CD14-positive monocyte (primary cell): Measurements from ENCODE around the gene WDFY3. TPM values are rescaled to one million over a fixed set of nuclear protein-coding genes. Genes with fewer than 3 reads are reported as not detected.

ENCODE experiments used
- DNase-seq, 3 donors: peaks; one replicate each; pipeline ENCODE4 v3.0.0-alpha.2; 2011 to 2022
- H2AFZ ChIP-seq: 2 replicates; pipeline ENCODE4 v1.6.0; 2012; ENCODE audit warnings: mild to moderate bottlenecking, low read depth, low read length, inconsistent platforms; ENCODE audit not compliant: insufficient read depth, poor library complexity, severe bottlenecking
- H3K27ac ChIP-seq, 2 donors: 1 replicate in 1 of 2; 2 replicates in 1 of 2; pipeline ENCODE4 v1.5.1; 2012 to 2013; ENCODE audit warnings: low read length in 2 of 2, control low read depth in 1 of 2, inconsistent platforms in 1 of 2, low read depth in 1 of 2, mild to moderate bottlenecking in 1 of 2
- H3K27me3 ChIP-seq, 2 donors: one replicate each; pipeline versions ENCODE4 v1.6.0 to v1.6.1; 2011 to 2013; ENCODE audit warnings: low read length in 2 of 2; ENCODE audit not compliant: control insufficient read depth in 2 of 2, insufficient read depth in 2 of 2
- H3K36me3 ChIP-seq, 2 donors: replicated peaks in 1 of 2; 1 replicate in 1 of 2; 2 replicates in 1 of 2; pipeline versions ENCODE4 v1.5.1 to v1.6.1; 2012 to 2013; ENCODE audit warnings: low read length in 2 of 2, control low read depth in 1 of 2, inconsistent platforms in 1 of 2, mild to moderate bottlenecking in 1 of 2; ENCODE audit not compliant: insufficient read depth in 2 of 2, control insufficient read depth in 1 of 2
- H3K4me1 ChIP-seq, 2 donors: 1 replicate in 1 of 2; 2 replicates in 1 of 2; pipeline versions ENCODE4 v1.5.1 to v1.6.1; 2012 to 2013; ENCODE audit warnings: low read length in 2 of 2, control low read depth in 1 of 2, inconsistent platforms in 1 of 2, mild to moderate bottlenecking in 1 of 2, moderate library complexity in 1 of 2; ENCODE audit not compliant: insufficient read depth in 2 of 2, control insufficient read depth in 1 of 2
- H3K4me2 ChIP-seq: replicated peaks from 2 replicates; pipeline ENCODE3; 2012; ENCODE audit warnings: low read length, moderate library complexity, mild to moderate bottlenecking; ENCODE audit not compliant: poor library complexity, severe bottlenecking; ENCODE audit errors: extremely low read depth
- H3K4me3 ChIP-seq, 3 experiments: fragments of 200-600 bp in 1 of 3; sonication (generic) in 1 of 3; replicated peaks in 1 of 3; 1 replicate in 2 of 3; 2 replicates in 1 of 3; pipeline ENCODE4 v1.5.1; 2011 to 2013; ENCODE audit warnings: low read length in 3 of 3, mild to moderate bottlenecking in 3 of 3, control low read depth in 2 of 3, low read depth in 2 of 3, inconsistent platforms in 1 of 3, moderate library complexity in 1 of 3
- H3K79me2 ChIP-seq: 2 replicates; pipeline ENCODE4 v1.6.0; 2012; ENCODE audit warnings: mild to moderate bottlenecking, control low read depth, inconsistent platforms, low read length, moderate library complexity; ENCODE audit not compliant: insufficient read depth
- H3K9ac ChIP-seq: 2 replicates; pipeline ENCODE4 v1.6.0; 2017; ENCODE audit warnings: low read length, mild to moderate bottlenecking; ENCODE audit not compliant: insufficient read depth, poor library complexity, severe bottlenecking
- H3K9me3 ChIP-seq, 2 donors: replicated peaks in 1 of 2; 1 replicate in 1 of 2; 2 replicates in 1 of 2; pipeline versions ENCODE4 v1.5.1 to v1.6.1; 2012 to 2013; ENCODE audit warnings: low read length in 2 of 2, control low read depth in 1 of 2; ENCODE audit not compliant: control insufficient read depth in 1 of 2, insufficient read depth in 1 of 2
- H4K20me1 ChIP-seq: 2 replicates; pipeline ENCODE4 v1.6.0; 2012; ENCODE audit warnings: mild to moderate bottlenecking, low read length, control low read depth, moderate library complexity; ENCODE audit not compliant: insufficient read depth
- H3K27ac Mint-ChIP-seq, 7 donors: one replicate each; pipeline ENCODE4 v1.8.0; 2020; ENCODE audit warnings: mild to moderate bottlenecking in 7 of 7, mixed read lengths in 7 of 7, moderate library complexity in 6 of 7, inconsistent platforms in 2 of 7
- H3K27me3 Mint-ChIP-seq, 3 donors: one replicate each; pipeline ENCODE4 v1.8.0; 2021 to 2022; ENCODE audit warnings: low read depth in 3 of 3, mild to moderate bottlenecking in 3 of 3, mixed read lengths in 3 of 3, moderate library complexity in 3 of 3, inconsistent platforms in 1 of 3
- H3K36me3 Mint-ChIP-seq, 2 donors: one replicate each; pipeline ENCODE4 v1.8.0; 2020; ENCODE audit warnings: mixed read lengths in 2 of 2, inconsistent platforms in 1 of 2, mild to moderate bottlenecking in 1 of 2
- H3K4me1 Mint-ChIP-seq: one replicate; pipeline ENCODE4 v1.8.0; 2020; ENCODE audit warnings: mild to moderate bottlenecking, mixed read lengths
- H3K4me3 Mint-ChIP-seq, 2 donors: one replicate each; pipeline ENCODE4 v1.8.0; 2020; ENCODE audit warnings: mild to moderate bottlenecking in 2 of 2, mixed read lengths in 2 of 2, moderate library complexity in 1 of 2
- H3K9me3 Mint-ChIP-seq, 7 donors: one replicate each; pipeline ENCODE4 v1.8.0; 2020 to 2022; ENCODE audit warnings: mixed read lengths in 7 of 7, mild to moderate bottlenecking in 6 of 7, moderate library complexity in 6 of 7, inconsistent platforms in 2 of 7
- WGBS: methylation state at CpG from one replicate; pipeline ENCODE4 v1.1.5; 2013; ENCODE audit warnings: missing lambda C conversion rate; ENCODE audit not compliant: insufficient coverage; 5-methylcytosine and 5-hydroxymethylcytosine counted together
- intact Hi-C, 2 donors: fragments of 100-400 bp; cut with micrococcal nuclease; formaldehyde crosslinking; loops; one replicate each; pipeline versions ENCODE4 v1.15.0 to v1.15.1; 2023
- polyA plus RNA-seq, 3 donors: library from polyadenylated mRNA; depleted of rRNA in 1 of 3; unstranded in 2 of 3; stranded (reverse) in 1 of 3; fragments of 300-500 nt in 2 of 3; fragments of >200 nt in 1 of 3; fragmentation: Illumina TruSeq in 2 of 3; gene quantifications; 1 replicate in 2 of 3; 2 replicates in 1 of 3; pipeline ENCODE4 v1.2.3, GENCODE V29; 2012 to 2021
- TF ChIP-seq, protein P1 (sequence below): fragments of 200-600 bp; IDR thresholded peaks from one replicate; pipeline ENCODE4 v1.8.0; 2022; ENCODE audit warnings: antibody characterized with exemption, mild to moderate bottlenecking

The WDFY3 gene
- polyA plus RNA-seq, 3 donors = 5.6 to 35.5 (median 5.9) TPM

DNA sequence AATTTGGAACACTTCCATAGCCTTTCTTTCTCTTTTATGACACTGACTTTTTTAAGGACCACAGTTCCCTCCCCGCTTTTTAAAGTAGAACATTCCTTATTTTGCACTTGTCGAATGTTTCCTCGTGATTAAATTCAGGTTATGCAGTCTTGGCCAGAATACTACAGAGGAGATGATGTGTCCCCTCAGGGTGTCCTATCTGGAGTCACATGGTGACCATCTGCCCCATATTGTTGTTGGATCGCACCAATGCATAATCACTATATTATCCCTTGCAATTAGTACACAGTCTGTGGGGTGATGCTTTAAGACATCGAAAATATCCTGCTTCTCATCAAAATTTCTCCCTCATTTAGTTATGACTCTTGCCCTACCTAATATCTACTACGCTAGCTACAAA, 27.4 kb downstream of the WDFY3 start:
- H2AFZ ChIP-seq = no peak overlapping the region
- no peak overlapping the region for H3K27ac ChIP-seq
- H3K27me3 Mint-ChIP-seq = peaks cover 0 to 1% (median 0%) of the 10 kb centered on the region in 3 donors
- H3K4me2 ChIP-seq = no peak overlapping the region
- DNase-seq = no peak
- no peak overlapping the region for H3K4me3 ChIP-seq
- H3K36me3 ChIP-seq = peaks cover 0 to 17% of the 10 kb centered on the region in 2 donors
- H3K4me1 ChIP-seq = no peaks in the 10 kb centered on the region
- H3K27me3 ChIP-seq = no peaks in the 10 kb centered on the region
- H3K4me3 Mint-ChIP-seq = no peak overlapping the region
- intact Hi-C loops = no loop called here
- TF ChIP-seq, protein P1, sequence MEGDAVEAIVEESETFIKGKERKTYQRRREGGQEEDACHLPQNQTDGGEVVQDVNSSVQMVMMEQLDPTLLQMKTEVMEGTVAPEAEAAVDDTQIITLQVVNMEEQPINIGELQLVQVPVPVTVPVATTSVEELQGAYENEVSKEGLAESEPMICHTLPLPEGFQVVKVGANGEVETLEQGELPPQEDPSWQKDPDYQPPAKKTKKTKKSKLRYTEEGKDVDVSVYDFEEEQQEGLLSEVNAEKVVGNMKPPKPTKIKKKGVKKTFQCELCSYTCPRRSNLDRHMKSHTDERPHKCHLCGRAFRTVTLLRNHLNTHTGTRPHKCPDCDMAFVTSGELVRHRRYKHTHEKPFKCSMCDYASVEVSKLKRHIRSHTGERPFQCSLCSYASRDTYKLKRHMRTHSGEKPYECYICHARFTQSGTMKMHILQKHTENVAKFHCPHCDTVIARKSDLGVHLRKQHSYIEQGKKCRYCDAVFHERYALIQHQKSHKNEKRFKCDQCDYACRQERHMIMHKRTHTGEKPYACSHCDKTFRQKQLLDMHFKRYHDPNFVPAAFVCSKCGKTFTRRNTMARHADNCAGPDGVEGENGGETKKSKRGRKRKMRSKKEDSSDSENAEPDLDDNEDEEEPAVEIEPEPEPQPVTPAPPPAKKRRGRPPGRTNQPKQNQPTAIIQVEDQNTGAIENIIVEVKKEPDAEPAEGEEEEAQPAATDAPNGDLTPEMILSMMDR = no peak
- H3K79me2 ChIP-seq = peaks cover 100% of the 10 kb centered on the region
- peaks cover 99% of the 10 kb centered on the region for H4K20me1 ChIP-seq
- peaks cover 6 to 23% (median 17%) of the 10 kb centered on the region in 7 donors for H3K9me3 Mint-ChIP-seq
- 100% methylated on average over 2 of the region's 6 CpGs for WGBS
- H3K9me3 ChIP-seq = peaks cover 4 to 25% of the 10 kb centered on the region in 2 donors
- H3K4me1 Mint-ChIP-seq = peaks cover 11% of the 10 kb centered on the region
- no peak overlapping the region for H3K9ac ChIP-seq
- peaks cover 15 to 24% of the 10 kb centered on the region in 2 donors for H3K36me3 Mint-ChIP-seq
- H3K27ac Mint-ChIP-seq = no peak overlapping the region

DNA sequence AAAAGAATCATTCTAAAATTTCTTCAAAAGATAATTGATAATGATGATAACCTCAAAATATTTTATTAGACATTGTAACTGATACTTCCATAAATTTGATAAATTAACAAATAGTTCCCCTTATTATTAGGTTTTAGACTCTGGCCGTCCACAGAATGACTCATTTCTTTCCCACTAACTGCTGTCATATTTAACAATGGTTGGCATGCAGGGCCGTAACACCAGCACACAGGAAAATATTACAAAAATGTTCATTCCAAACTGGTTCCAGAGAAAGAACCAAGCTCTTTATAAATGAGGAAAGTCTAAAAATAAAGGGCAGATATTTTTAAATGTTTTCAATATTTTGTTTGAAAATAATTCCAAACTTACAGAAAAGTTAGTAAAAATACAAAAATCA, 28.2 kb downstream of the WDFY3 start:
- H3K27me3 Mint-ChIP-seq = peaks cover 0 to 1% (median 0%) of the 10 kb centered on the region in 3 donors
- Histone ChIP-seq H3K27me3 (no peaks in the 10 kb centered on the region), H3K9me3 (peaks cover 4 to 25% of the 10 kb centered on the region in 2 donors), H4K20me1 (peaks cover 99% of the 10 kb centered on the region), H3K4me3 (no peak overlapping the region), H3K79me2 (peaks cover 99% of the 10 kb centered on the region), H3K4me2 (no peak overlapping the region), H3K4me1 (no peaks in the 10 kb centered on the region), H3K36me3 (peaks cover 0 to 17% of the 10 kb centered on the region in 2 donors), H3K27ac (no peak overlapping the region), H3K9ac (no peak overlapping the region), H2AFZ (no peak overlapping the region)
- TF ChIP-seq, protein P1 = no peak
- intact Hi-C loops = no loop called here
- no peak overlapping the region for H3K4me3 Mint-ChIP-seq
- WGBS = no CpG with 5 or more reads among the region's 2 CpGs
- no peak overlapping the region for H3K27ac Mint-ChIP-seq
- DNase-seq = no peak
- H3K9me3 Mint-ChIP-seq = peaks cover 6 to 23% (median 16%) of the 10 kb centered on the region in 7 donors
- H3K36me3 Mint-ChIP-seq = peaks cover 15 to 24% of the 10 kb centered on the region in 2 donors
- peaks cover 13% of the 10 kb centered on the region for H3K4me1 Mint-ChIP-seq
